Neural cell (in vitro differentiated cells): ENCODE data around the gene DHX34. TPM values are rescaled to one million over a fixed set of nuclear protein-coding genes. Genes with fewer than 3 reads are reported as not detected.
A peak's percentile ranks its signal among the peaks of the same experiment; 100 is the strongest.

Experiments
- H2AFZ ChIP-seq: fragments of 200-600, 300-800 bp; sonication (generic), shearing (Covaris generic); 2 replicates; pipeline ENCODE4 v1.6.0; 2014; ENCODE audit warnings: low read depth, mild to moderate bottlenecking, antibody characterized with exemption, low read length, moderate library complexity
- H3F3A ChIP-seq: fragments of 200-600 bp; shearing (Covaris generic); 2 replicates; pipeline ENCODE4 v1.6.1; 2016; ENCODE audit warnings: mild to moderate bottlenecking, moderate library complexity, mixed read lengths, antibody characterized with exemption, low read length; ENCODE audit not compliant: insufficient read depth, poor library complexity, severe bottlenecking
- H3K27ac ChIP-seq: fragments of 200-600, 300-800 bp; sonication (generic), shearing (Covaris generic); 2 replicates; pipeline ENCODE4 v1.5.1; 2014; ENCODE audit warnings: mild to moderate bottlenecking, low read length, moderate library complexity
- H3K27me3 ChIP-seq: fragments of 300-800, 200-600 bp; sonication (generic), shearing (Covaris generic); 2 replicates; pipeline ENCODE4 v1.6.0; 2014; ENCODE audit warnings: mild to moderate bottlenecking, low read depth, low read length, moderate library complexity; ENCODE audit not compliant: insufficient read depth
- H3K36me3 ChIP-seq: fragments of 300-800, 200-600 bp; sonication (generic), shearing (Covaris generic); 2 replicates; pipeline ENCODE4 v1.5.1; 2014; ENCODE audit warnings: mild to moderate bottlenecking, antibody characterized with exemption, low read length, moderate library complexity; ENCODE audit not compliant: insufficient read depth
- H3K4me2 ChIP-seq: fragments of 300-800, 200-600 bp; sonication (generic), shearing (Covaris generic); 2 replicates; pipeline ENCODE4 v1.6.0; 2014; ENCODE audit warnings: mild to moderate bottlenecking, low read length
- H3K4me3 ChIP-seq: fragments of 300-800, 200-600 bp; sonication (generic), shearing (Covaris generic); 2 replicates; pipeline ENCODE4 v1.5.1; 2014; ENCODE audit warnings: mild to moderate bottlenecking, low read length, moderate library complexity
- H3K79me2 ChIP-seq: fragments of 200-600 bp; shearing (Covaris generic); replicated peaks from 2 replicates; pipeline ENCODE4 v1.6.0; 2014; ENCODE audit warnings: mild to moderate bottlenecking, low read length, moderate library complexity; ENCODE audit not compliant: insufficient read depth
- H3K9ac ChIP-seq: fragments of 300-800, 200-600 bp; sonication (generic), shearing (Covaris generic); 2 replicates; pipeline ENCODE4 v1.6.1; 2016; ENCODE audit warnings: mild to moderate bottlenecking, low read length, mixed read lengths
- H3K9me2 ChIP-seq: fragments of 200-600 bp; shearing (Covaris generic); 2 replicates; pipeline ENCODE4 v1.6.1; 2016; ENCODE audit warnings: mild to moderate bottlenecking, low read length, mixed read lengths; ENCODE audit not compliant: insufficient read depth
- H3K9me3 ChIP-seq: fragments of 200-600, 300-800 bp; sonication (generic), shearing (Covaris generic); 2 replicates; pipeline ENCODE4 v1.6.1; 2016; ENCODE audit warnings: mild to moderate bottlenecking, mixed run types, low read length, moderate library complexity, mixed read lengths
- H4K20me1 ChIP-seq: fragments of 200-600 bp; shearing (Covaris generic); 2 replicates; pipeline ENCODE4 v1.6.1; 2016; ENCODE audit warnings: mild to moderate bottlenecking, mixed run types; ENCODE audit not compliant: insufficient read depth
- EP300 ChIP-seq: fragments of 450-650 bp; conservative IDR thresholded peaks from 2 replicates; pipeline ENCODE4 v1.6.1; 2014; ENCODE audit warnings: antibody characterized with exemption, mild to moderate bottlenecking, moderate library complexity; ENCODE audit not compliant: poor library complexity, severe bottlenecking
- EZH2 ChIP-seq: fragments of 200-600, 300-800 bp; shearing (Covaris generic), sonication (generic); IDR thresholded peaks from 2 replicates; pipeline ENCODE4 v1.6.1; 2014; ENCODE audit warnings: antibody characterized with exemption, low read length, borderline replicate concordance, mild to moderate bottlenecking; ENCODE audit not compliant: insufficient read depth, poor library complexity, severe bottlenecking
- MXI1 ChIP-seq: fragments of 450-650 bp; conservative IDR thresholded peaks from 2 replicates; pipeline ENCODE4 v1.6.1; 2014; ENCODE audit warnings: antibody characterized with exemption, mild to moderate bottlenecking; ENCODE audit not compliant: poor library complexity, severe bottlenecking
- POLR2AphosphoS5 ChIP-seq: IDR thresholded peaks from 2 replicates; pipeline ENCODE4 v1.6.1; 2012
- RAD21 ChIP-seq: fragments of 450-650 bp; conservative IDR thresholded peaks from 2 replicates; pipeline ENCODE4 v1.6.1; 2014; ENCODE audit warnings: antibody characterized with exemption, mild to moderate bottlenecking, moderate library complexity
- SMC3 ChIP-seq: fragments of 450-650 bp; conservative IDR thresholded peaks from 2 replicates; pipeline ENCODE4 v1.6.1; 2014; ENCODE audit warnings: antibody characterized with exemption, mild to moderate bottlenecking, moderate library complexity; ENCODE audit not compliant: poor library complexity
- TAF1 ChIP-seq: IDR thresholded peaks from 2 replicates; pipeline ENCODE4 v1.6.1; 2012; ENCODE audit warnings: low read depth
- polyA plus RNA-seq: library from polyadenylated mRNA; depleted of rRNA; stranded (reverse); fragments of >200 nt; gene quantifications from 2 replicates; pipeline ENCODE4 v1.2.3, GENCODE V29; 2014
- TF ChIP-seq, protein P1 (sequence below): fragments of 450-650 bp; IDR thresholded peaks from 2 replicates; pipeline ENCODE4 v1.5.1; 2014; ENCODE audit warnings: antibody characterized with exemption, mild to moderate bottlenecking, moderate library complexity; ENCODE audit not compliant: poor library complexity, severe bottlenecking
- TF ChIP-seq, protein P2 (sequence below): IDR thresholded peaks from 2 replicates; pipeline ENCODE4 v1.6.1; 2012; ENCODE audit warnings: borderline replicate concordance

Gene DHX34
- polyA plus RNA-seq, 1 donor from 2014 or later, result 11.7 TPM

DNA sequence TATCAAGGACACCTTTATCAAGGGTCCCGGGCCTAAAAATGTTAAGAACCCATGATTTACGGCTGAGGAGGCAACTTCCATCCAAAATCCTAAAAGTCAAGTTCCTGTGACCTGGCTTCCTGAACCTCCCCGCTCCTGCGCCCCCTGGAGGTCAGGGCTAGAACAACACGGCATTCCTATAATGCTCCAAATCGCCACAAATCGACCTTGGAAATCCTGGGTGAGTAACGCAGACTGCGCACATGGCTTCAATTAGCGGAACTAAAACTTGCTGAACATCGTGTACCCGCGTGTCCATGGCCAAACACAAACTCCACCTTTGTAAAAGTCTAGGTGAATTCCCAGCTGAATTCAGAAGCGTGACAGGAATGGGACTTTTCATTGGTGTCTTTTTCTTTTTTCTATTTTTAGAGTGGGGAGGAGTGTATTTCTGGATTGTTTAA is 43.8 kb upstream of the DHX34 start:
- Histone ChIP-seq H3K9me2 (no peaks in the 10 kb centered on the region), H4K20me1 (no peaks in the 10 kb centered on the region), H3K79me2 (no peaks in the 10 kb centered on the region), H3K36me3 (no peaks in the 10 kb centered on the region), H3K27me3 (no peaks in the 10 kb centered on the region), H3K4me2 (no peak overlapping the region), H3K27ac (no peak overlapping the region), H3F3A (no peaks in the 10 kb centered on the region), H3K4me3 (no peak overlapping the region), H3K9ac (no peak overlapping the region), H2AFZ (no peak overlapping the region), H3K9me3 (no peaks in the 10 kb centered on the region)
- TF ChIP-seq RAD21, result no peak
- TF ChIP-seq, protein P1, sequence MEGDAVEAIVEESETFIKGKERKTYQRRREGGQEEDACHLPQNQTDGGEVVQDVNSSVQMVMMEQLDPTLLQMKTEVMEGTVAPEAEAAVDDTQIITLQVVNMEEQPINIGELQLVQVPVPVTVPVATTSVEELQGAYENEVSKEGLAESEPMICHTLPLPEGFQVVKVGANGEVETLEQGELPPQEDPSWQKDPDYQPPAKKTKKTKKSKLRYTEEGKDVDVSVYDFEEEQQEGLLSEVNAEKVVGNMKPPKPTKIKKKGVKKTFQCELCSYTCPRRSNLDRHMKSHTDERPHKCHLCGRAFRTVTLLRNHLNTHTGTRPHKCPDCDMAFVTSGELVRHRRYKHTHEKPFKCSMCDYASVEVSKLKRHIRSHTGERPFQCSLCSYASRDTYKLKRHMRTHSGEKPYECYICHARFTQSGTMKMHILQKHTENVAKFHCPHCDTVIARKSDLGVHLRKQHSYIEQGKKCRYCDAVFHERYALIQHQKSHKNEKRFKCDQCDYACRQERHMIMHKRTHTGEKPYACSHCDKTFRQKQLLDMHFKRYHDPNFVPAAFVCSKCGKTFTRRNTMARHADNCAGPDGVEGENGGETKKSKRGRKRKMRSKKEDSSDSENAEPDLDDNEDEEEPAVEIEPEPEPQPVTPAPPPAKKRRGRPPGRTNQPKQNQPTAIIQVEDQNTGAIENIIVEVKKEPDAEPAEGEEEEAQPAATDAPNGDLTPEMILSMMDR, result peak; percentile 61
- TF ChIP-seq EP300, result no peak
- no peak for TF ChIP-seq SMC3

DNA sequence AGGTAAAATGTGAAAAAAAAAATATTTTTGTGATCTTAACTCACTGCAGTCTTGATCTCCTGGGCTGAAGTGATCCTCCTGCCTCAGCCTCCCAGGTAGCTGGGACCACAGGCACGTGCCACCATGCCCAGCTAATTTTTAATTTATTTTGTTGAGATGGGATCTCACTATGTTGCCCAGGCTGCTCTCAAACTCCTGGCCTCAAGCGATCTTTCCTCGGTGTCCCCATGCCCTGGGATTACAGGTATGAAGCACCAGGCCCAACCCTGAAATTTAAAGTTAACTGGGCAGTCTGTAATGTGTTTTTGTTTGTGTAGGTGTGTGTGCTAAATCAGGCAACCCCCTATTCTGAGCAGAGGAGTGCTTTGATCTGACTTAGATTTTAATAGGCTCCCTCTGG is 42.8 kb upstream of the DHX34 start:
- no peak overlapping the region for H3K27ac ChIP-seq
- H4K20me1 ChIP-seq, result no peaks in the 10 kb centered on the region
- no peak overlapping the region for H2AFZ ChIP-seq
- H3K4me3 ChIP-seq, result no peak overlapping the region
- no peaks in the 10 kb centered on the region for H3K36me3 ChIP-seq
- H3K4me2 ChIP-seq, result no peak overlapping the region
- no peaks in the 10 kb centered on the region for H3K27me3 ChIP-seq
- H3K9ac ChIP-seq, result no peak overlapping the region
- TF ChIP-seq MXI1 (no peak), SMC3 (no peak), TAF1 (no peak), EZH2 (no peak), POLR2AphosphoS5 (no peak), RAD21 (no peak), EP300 (no peak)
- TF ChIP-seq, protein P2, sequence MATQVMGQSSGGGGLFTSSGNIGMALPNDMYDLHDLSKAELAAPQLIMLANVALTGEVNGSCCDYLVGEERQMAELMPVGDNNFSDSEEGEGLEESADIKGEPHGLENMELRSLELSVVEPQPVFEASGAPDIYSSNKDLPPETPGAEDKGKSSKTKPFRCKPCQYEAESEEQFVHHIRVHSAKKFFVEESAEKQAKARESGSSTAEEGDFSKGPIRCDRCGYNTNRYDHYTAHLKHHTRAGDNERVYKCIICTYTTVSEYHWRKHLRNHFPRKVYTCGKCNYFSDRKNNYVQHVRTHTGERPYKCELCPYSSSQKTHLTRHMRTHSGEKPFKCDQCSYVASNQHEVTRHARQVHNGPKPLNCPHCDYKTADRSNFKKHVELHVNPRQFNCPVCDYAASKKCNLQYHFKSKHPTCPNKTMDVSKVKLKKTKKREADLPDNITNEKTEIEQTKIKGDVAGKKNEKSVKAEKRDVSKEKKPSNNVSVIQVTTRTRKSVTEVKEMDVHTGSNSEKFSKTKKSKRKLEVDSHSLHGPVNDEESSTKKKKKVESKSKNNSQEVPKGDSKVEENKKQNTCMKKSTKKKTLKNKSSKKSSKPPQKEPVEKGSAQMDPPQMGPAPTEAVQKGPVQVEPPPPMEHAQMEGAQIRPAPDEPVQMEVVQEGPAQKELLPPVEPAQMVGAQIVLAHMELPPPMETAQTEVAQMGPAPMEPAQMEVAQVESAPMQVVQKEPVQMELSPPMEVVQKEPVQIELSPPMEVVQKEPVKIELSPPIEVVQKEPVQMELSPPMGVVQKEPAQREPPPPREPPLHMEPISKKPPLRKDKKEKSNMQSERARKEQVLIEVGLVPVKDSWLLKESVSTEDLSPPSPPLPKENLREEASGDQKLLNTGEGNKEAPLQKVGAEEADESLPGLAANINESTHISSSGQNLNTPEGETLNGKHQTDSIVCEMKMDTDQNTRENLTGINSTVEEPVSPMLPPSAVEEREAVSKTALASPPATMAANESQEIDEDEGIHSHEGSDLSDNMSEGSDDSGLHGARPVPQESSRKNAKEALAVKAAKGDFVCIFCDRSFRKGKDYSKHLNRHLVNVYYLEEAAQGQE, result no peak
- TF ChIP-seq, protein P1, result no peak
- H3K9me2 ChIP-seq, result no peaks in the 10 kb centered on the region
- H3F3A ChIP-seq, result no peaks in the 10 kb centered on the region
- H3K9me3 ChIP-seq, result no peaks in the 10 kb centered on the region
- H3K79me2 ChIP-seq, result no peaks in the 10 kb centered on the region
